Stimulated activated CD4-positive, alpha-beta T cell treated with anti-CD3 and anti-CD28 coated beads, Interleukin-4, amount 100 ng/mL, for 48 hours (primary cell): ENCODE measurements around the gene SDCCAG8.

Source experiments
- DNase-seq, 2 donors: peaks; one replicate each; pipeline ENCODE4 v3.0.0-alpha.2; 2020; ENCODE audit warnings: low read depth in 2 of 2

The SDCCAG8 gene

DNA sequence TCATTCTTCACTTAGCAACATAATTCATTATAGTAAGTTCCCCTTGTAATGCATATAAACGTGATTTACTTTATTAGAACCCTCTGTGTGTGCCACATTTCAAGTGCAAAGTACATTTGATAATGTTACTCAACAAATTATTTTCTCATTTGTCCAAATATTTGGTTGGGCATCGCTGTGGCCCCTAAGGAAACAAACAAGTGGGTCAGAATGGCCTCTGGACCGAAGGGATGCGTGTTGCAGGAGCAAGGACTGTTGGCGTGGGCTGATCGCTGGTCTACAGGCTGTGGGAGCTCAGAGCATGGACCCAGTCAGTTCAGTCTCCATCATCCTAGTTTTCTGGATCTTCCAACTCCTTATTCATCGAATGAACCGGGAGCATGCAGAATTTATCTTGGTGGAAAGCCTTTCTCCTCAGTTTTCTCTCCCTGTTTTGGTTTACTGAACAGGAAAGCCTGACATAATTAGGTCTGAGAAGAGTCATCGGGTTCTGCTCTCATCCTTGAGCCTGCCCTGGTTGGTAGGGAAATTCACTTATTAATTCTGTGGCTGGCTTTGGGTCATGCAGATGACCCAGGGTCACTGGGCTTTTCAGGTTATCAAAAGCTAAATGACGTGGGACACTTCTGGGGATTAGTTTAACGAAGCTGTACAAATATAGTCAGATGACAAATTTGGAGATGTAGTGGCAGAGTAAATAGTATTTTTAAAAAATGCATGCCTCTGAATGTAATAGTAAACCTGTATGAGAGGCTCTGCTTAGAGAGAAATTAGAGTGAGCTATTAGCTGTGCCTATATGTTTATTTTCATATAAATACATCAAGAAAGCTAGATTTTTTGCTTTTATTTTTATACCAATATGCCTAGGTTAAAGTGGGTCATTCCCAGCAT is 200.2 kb downstream of the SDCCAG8 start:
- DNase-seq, result no peak

DNA sequence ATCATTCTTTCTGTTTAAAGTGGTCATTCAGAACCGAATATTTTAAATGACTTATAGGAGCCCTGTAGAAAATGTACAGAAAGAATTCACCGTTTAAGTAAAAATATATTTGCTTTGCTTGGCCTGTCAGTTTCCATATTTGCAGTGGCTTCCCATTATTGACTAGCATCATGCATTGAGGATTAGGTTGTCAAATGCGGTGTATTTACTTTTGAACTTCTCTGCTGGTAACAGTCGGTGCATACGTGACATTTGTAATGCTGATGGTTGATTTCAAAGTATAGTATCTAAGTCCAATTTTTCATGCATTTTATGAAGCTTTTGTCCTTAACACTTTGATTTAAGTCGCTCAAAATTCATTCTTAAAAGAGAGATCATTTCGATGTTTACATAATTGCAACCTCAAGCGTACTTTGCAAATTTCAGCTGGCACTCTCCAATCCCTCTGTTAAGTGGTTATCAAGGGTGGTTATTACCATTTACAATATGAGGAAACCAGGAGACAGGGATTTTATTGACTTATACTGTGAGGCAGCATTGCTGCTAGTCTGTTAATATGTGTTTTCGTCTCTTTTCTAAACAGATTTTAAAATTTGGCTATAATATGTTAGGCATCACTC is 201.6 kb downstream of the SDCCAG8 start:
- no peak for DNase-seq

DNA sequence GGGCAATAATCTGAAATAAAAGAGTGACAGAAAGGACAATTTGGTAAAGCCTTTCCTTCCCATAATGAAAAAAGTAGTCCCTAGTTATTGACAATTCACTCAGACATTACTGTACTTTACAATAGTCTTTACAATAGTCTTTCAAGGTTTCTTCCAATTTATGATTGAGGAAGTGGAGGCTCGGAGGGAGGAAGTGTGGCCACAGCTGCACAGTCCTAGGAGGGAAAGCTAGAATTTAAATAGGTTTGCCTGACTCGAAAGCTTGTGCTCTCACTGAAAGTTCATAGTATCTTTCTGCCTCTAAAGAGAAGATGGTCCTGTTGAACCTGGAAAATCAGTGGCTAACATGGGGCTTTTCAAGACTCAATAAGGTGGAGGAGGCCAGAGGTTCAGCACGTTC is 203.2 kb downstream of the SDCCAG8 start:
- DNase-seq, result no peak

DNA sequence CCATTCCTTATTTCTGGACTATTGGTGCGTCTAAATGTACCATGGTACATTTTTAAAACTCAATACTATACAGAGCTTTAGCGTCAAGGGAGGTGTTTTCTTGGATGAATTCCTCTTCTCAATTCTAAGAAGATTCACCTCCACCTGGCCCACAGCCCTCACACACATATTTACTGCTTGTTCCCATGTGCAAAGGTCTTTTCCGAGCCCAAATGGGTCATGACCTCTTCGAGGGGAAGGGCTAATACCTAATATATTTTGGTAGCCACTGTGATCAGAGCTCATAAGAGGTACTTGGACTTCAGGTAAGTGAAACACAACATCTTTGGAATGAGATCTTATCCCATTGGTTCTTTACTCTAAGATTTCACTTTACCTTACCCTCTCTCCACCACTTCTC is 205.9 kb downstream of the SDCCAG8 start:
- DNase-seq, result no peak

DNA sequence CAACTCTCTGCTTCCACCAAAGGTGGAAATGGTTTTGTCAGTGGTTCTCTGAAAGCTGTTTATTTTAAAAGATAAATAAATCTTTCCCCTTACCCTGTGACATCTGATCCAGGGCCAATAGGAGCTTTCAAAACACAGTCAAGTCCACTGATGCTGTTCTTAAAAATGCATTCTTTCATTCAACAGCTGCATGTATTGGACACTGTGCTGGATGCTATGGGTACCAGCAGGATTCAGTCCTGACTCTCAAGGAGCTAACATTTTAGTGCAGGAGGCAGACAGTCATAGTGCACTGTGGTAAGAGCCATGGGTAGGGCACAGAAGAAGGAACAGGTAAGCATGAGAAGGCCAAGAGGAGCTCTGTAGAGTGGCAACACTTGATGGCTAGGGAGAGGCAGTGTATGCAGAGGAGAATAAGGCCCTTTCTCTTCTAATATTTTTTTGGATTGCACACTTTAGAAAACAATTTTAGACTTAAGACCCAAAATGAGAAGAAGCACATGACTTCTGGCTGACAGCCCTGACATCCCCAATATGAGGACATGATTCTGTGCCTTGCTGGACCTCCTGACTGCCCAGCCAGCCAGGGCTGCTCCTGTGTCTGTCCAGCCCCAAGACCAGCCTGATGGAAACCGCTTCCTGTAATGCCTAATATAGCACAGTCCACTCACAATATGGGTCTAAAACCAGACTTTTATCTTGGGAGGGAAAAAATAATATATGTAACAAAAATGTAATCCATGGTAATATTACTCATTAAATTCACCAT is 207.3 kb downstream of the SDCCAG8 start:
- no peak for DNase-seq

DNA sequence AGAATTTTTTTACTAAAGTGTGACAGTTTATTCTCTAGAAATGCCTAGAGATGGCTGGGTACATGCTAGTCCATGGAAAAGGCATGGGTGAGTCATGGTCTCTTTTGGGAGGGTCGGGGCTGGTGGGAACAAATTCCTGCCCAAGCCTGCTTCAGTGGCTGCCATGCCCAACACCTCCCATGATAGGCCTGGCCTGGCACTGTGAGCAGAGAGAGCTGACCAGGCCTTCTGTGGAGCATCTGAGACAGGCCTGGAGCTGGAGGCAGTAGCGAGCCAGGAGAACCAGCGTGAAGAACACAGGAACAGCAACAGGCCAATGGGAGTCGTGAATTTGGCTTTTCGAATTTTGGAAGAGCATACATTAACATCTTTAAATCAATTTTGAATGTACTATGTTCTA is 209.2 kb downstream of the SDCCAG8 start:
- no peak for DNase-seq

DNA sequence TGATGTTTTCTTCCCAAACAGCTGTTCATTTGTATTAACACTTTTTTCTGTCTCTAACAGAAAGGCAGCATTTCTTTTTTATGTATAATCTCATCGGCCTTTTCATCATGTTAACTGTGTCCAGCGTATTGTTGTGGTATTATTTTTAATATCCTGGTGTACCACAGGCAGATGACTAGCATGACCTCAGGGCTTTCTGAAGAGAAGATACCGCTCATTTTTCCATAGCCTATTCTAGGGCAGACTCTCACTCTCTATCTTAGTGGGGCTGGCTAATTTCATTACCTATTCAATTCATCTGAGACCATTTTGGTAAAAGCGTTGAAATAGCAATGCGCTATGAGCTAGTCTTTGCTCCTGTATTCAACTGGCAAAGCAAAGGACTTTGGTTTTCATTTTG is 209.9 kb downstream of the SDCCAG8 start:
- DNase-seq, result no peak

DNA sequence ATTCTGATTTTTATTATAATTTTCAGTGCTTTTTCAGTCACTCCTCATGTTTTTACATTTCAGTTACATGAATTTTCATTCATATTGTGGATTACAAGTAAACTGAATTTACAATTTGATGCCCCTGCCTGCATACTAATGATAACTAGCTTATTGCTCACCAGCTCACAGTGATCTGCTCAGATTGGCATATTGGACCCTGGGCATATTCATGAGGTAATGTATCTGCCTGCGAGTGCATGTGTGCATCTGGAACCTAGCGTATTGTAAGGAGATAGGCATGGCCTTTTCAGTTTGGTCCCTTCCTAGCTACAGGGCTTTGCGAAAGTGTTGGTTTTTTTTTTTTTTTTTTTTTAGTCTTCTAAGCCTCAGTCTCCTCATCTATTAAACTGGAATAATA is 213.7 kb downstream of the SDCCAG8 start:
- DNase-seq, result no peak

DNA sequence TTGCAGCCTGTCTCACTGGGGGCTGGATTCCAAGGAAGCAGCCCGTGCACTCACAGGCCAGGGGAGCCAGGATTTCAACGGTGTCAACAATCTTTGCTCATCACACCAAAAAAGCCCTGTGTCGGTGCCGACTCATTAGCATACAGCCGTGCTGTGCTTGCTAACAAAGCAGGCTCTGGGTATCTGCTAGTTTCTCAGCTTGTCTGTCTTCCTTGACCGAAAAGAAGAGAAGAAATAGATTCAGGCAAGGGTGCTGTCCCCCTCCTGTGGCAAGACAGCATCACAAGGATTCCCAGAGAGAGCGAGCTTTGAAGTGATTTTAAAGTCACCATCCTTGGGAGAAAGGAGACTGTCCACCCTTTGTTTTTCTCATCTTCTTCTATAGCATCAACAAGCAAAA is 214.7 kb downstream of the SDCCAG8 start:
- DNase-seq, result no peak

DNA sequence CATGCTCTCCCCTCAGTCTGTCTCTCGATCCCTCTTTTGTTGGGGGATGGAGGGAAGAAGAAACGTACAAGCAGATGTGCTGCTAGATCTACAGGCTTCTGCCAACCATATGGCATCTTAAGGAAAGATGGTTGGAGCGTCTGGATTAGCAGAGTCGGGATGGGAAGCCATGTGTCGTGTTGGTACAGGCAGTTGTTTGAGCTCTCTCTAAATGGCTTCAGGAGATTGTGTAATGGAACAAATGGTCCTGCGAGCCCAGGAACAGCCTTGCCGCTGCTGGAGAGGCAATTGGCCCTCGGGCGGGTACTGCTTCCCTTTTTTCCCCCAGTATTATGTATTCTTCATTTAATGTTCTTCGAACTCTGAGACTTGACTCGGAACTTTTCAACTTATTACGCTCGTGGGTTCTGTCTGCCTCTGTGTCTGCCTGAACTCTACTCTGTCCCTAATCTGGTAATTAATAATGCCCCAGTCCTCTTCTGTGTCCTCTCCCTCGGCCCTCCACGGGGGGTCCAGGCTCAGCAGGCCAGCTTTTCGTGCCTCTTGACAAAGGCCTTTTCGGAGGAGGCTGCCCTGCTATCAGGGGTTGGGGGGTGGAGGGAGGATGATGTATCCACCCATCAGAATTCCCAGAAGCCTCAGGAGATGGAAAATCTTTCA is 215.3 kb downstream of the SDCCAG8 start:
- no peak for DNase-seq

DNA sequence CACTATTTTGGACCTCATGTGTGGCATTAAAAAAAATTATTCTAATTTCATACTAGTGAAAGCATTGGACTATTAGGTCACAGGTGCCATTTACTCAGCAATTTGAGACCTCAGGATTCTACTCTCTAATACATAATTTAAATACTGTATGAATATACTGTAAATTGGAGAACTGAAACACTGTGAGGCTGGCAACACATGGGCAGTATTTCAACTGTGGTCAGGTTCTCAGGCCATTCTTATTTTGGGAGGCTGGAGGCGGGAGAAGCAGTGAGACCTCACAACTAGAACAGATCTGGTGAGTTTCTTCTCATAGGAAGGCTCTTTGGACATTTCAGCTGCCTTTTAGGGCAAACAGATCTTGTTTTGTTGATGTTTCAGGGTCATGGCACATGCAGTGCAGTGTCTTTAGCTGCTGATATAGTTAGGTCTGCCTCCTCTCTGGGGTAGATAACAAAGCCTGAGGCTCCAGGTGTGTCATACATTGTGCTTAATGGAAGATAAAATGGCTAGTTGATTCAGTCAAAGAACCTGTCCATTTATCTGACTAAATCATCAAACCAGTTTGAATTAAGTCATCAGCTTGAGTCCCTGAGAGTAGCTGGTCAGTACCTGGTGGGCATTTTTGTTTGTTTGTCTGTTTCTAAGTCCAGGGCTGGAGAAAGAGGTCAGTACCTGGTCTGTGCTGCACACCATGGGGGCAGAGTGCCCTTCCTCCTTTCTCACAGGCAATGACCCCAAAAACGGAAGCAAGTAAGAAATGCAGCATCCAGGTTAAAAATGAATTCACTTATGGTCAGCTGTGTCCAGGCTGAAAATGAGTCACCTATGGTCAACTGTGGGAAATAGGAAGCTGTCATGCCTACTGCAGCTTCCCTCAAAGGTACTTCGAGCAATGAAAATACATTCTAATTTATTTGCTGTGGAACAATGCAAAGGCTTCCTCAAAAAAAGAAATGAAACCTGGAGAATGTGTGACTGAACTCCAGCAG is 216.2 kb downstream of the SDCCAG8 start:
- DNase-seq, result no peak

DNA sequence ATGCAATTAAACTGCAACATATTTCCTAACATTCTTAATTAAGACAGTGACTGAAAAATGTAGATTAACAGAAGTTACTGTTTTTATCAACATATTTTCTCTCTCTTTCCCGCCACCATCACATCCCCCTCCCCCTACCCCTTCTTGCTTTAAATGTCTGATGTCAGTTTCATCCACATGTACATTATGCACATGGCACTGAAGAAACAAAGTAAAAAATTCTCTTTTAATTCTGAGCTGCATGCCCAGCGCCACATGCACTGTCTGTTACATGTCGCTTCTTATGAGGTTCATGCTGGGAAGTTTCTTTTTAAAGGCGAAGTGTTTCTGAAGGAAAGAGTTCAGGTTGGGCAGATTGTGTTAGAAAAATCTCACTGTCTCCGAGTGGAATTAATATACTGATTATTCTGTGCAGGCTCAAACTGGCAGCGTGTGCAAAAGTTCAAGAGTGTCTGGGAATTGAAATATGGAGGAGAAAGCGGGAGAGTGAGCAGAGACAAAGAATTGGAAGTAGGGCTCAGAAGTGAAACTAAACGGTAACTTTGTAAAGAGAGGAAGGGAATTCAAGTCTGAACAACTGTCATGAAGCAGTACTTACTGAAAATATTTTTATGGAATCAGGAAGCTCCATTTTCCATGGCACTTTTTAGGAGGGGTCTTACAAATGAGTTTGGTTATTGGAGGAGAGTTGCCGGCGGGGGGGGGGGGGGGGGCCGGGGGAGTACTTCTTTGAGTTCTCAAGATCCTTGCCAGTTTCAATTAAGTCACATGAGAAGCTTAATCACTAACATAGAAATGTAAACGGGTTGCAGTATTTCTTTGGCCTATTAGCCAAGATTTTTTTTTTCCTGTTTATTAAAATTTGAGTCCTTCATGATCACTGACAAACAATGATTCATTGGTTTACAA is 217.6 kb downstream of the SDCCAG8 start:
- no peak for DNase-seq

DNA sequence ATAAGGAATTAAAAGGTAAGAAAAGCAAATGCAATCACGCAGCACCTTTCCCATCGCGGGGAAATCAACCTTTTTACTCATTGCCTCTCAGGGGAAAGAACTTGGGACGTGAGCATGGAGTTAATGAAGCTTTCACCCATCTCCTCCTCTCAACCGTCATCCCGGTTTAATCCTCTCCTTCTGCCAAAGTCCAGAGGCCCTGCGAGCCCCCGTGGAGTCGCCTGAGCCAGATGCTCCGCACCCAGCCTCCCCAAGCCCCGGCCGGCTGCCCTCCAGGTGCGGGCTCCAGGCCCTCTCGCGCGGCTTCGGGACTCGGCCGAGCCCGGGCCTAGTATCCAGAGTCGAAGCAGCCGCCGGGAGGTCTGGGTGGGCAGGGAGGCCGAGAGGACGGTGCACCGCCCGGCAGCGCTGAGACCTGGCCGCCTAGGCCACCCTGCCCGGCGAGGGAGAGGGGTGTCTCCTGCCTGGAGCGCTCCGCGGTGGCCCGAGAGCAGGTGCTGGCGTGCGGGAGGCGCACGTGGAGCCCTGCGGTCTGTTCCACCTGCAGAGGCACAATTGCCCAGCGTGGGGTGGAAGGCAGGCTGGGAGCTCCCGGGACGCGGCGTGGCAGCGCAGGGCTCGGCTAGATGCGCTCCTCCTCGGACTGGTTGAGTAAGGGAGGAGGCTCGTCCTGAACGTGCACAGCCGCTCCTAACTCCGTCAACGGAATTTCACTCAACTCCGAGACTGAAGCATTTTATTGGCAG is 218.5 kb downstream of the SDCCAG8 start:
- no peak for DNase-seq

DNA sequence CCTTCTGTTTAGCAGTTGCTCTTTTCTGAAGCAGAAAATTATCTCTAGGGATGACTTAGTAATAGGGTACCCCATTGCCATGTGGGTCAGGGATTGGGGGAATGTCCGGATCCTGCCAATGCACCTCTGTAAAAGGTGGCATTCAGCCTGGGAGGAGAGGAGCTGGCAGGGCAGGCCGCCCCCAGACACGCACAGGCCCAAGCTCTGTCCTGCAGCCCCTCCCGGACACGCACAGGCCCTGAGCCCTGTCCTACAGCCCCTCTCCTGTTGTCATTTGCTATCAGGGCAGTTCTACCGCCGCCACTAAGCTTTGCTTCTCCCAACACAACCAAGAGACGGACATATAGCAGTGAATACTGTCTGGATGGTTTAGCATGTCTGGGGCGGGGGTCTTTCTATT is 219.1 kb downstream of the SDCCAG8 start:
- no peak for DNase-seq

DNA sequence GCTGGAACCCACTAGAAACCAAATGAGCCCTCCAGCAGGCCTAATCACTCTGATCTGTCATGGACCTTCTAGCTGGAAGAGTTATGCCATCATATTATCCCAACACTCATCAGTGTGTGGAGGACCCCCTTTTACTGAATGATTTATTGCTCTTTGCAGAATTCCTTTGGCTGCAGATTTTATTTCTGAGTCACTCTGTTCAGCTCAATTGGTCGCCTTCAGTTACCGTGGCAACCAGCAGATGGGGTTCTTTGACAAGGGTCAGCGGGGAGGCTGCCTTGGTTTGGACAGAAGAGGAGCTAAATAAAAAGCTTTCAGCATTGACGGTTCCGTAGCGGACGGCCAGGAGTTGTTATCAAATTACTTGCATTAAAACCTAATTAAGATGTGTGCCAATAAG is 220.1 kb downstream of the SDCCAG8 start:
- no peak for DNase-seq

DNA sequence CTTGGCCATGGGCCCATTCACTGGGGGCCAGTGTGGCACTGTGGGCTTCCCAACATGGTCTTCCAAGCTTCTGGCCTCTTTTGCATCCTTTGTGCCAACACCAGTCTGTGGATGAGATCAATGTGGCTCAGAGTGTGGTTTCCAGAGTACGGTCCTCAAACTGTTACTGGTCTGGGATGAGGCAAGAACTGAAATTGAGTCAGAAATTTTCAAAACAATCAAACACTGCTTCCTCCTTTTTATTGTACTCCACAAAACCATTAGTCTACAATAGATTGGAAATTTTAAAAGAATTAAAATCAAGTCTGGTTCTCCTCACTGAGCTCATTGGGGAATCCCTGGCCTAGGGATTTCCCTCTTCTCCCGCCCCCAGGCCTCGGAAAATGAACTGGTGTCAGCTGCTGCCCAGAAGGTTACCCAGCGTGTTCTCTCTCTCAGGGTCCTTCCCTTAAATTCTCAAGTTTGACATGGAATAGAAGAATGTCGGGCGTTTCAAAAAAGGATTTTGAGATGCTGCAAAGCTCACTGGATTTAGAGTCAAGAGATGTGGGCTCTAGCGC is 222.0 kb downstream of the SDCCAG8 start:
- DNase-seq, result no peak

DNA sequence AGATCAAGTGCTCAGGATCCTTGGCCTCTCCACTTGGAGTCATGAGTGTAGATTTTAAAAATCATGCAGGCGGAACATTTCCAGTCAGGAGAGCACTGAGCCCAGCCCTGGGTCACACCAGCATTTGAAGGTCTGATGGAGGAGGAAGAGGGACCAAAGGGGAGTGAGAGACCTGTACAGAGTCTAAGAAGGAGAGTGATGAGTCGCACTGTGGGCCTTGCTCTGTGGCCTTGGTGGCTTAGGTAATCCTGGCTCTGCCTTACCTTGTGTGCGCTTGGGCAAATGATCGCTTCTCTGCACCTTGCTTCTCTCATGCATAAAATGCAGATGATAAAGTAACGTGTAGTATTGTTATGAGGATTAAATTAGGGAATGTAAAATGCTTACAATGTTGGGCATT is 225.3 kb downstream of the SDCCAG8 start:
- DNase-seq, result no peak

DNA sequence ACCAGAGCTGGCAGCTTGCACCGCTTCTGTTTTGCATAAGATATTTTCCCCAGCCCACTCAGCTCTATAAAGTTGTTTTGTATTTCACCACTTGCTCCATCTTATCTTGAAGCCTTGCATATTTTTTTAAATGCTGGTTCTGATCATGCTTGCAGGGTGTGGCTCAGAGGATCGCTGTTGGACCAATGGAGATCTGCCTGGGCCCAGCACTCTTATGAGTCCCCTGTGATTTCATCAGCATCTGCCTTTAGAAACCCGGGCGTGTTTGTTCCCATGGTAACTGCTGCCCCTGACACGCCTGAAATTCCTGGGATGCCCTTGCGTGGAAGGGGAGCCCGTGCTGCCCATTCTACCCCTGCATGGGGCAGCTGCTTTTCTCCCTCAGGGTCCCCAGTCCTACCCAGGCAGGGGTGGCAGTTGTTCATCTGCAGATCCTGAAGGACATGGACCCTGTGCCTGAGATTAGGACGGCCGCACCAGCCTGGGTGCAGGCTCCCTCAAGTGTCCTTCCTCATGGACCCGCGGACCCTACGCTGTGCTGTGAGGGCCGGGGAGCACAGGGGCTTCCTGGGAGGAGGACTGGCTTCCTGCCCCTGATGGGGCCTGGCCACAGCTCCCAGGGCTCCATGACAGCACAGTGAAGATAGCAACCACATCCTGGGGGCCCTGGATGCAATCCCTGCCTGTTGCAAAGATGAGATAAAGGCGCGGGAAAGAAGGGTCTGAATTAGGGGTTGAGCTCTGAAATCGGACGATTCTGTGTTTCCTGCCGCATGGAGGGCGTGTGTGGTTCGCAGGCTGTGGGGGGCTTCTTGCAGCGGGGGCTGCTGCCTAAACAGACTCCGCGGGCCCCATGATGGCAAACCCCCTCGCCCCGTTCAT is 226.5 kb downstream of the SDCCAG8 start:
- DNase-seq, result no peak
